GM12878 (cell line): Measurements from ENCODE around the gene TEAD4. TPM values are rescaled to one million over a fixed set of nuclear protein-coding genes. Genes with fewer than 3 reads are reported as not detected.

Experiments
- ATAC-seq: fragments of 200-7000 bp; cut with Tn5 transposase; 3 replicates; pipeline ENCODE4 v1.9.1; 2020; ENCODE audit warnings: mild to moderate bottlenecking, moderate library complexity
- BruUV-seq: library from RNA; stranded (reverse); fragments of 400-500 nt; replicated peaks from 2 replicates; lab custom pipeline; 2021; lab: Mats Ljungman, UMichigan
- CTCF ChIA-PET: fragments of 300-600 bp; sonication (Branson Sonifier 250); formaldehyde crosslinking; extraction: SDS; loops from one replicate; lab custom pipeline; 2021; ENCODE audit warnings: inconsistent platforms; lab: Yijun Ruan, JAX
- POLR2A ChIA-PET: fragments of 350-600 bp; formaldehyde crosslinking; extraction: SDS; loops from one replicate; lab custom pipeline; 2021; ENCODE audit warnings: inconsistent platforms; lab: Charles Lee
- RAD21 ChIA-PET: fragments of 300-600 bp; sonication (Branson Sonifier 250); formaldehyde crosslinking; loops from one replicate; lab custom pipeline; 2023; ENCODE audit warnings: antibody characterized with exemption; ENCODE audit not compliant: unreplicated experiment; lab: Charles Lee
- SMC1A ChIA-PET: fragments of 300-600 bp; sonication (Branson Sonifier 250); formaldehyde crosslinking; loops from one replicate; lab custom pipeline; 2023; ENCODE audit not compliant: unreplicated experiment, uncharacterized antibody; lab: Charles Lee
- DNase-seq: peaks from one replicate; pipeline ENCODE4 v3.0.0-alpha.2; 2011; ENCODE audit warnings: low read depth, low spot score
- FAIRE-seq: peaks from 3 replicates; lab custom pipeline; 2011; peaks lifted over from hg19 to GRCh38; lab: Jason Lieb, UNC
- H2AFZ ChIP-seq: 2 replicates; pipeline ENCODE4 v1.6.0; 2011; ENCODE audit warnings: low read depth, low read length, control low read depth; ENCODE audit not compliant: control insufficient read depth
- H3K27ac ChIP-seq: 2 replicates; pipeline ENCODE4 v1.5.1; 2011; ENCODE audit warnings: control low read depth; ENCODE audit not compliant: control insufficient read depth, insufficient read depth
- H3K27me3 ChIP-seq, 2 experiments: replicated peaks in 1 of 2; 2 replicates each; pipeline versions ENCODE4 v1.6.0 to v1.6.1; 2011; ENCODE audit warnings: low read length in 1 of 2; ENCODE audit not compliant: control insufficient read depth in 2 of 2, insufficient read depth in 2 of 2
- H3K36me3 ChIP-seq, 2 experiments: 2 replicates each; pipeline ENCODE4 v1.5.1; 2011; ENCODE audit warnings: low read length in 1 of 2; ENCODE audit not compliant: control insufficient read depth in 2 of 2, insufficient read depth in 2 of 2
- H3K4me1 ChIP-seq: 2 replicates; pipeline ENCODE4 v1.6.1; 2011; ENCODE audit warnings: mild to moderate bottlenecking, low read length, moderate library complexity, mixed read lengths; ENCODE audit not compliant: control insufficient read depth, insufficient read depth
- H3K4me2 ChIP-seq: 2 replicates; pipeline ENCODE4 v1.6.0; 2011; ENCODE audit warnings: control low read depth; ENCODE audit not compliant: control insufficient read depth, insufficient read depth
- H3K4me3 ChIP-seq: fragments of 200-600 bp; sonication (generic); 2 replicates; pipeline ENCODE4 v1.5.1; 2016
- H3K79me2 ChIP-seq: 2 replicates; pipeline ENCODE4 v1.6.0; 2011; ENCODE audit warnings: low read length; ENCODE audit not compliant: control insufficient read depth, insufficient read depth
- H3K9ac ChIP-seq: 2 replicates; pipeline ENCODE4 v1.8.0; 2011; ENCODE audit warnings: low read length, control low read depth, mixed read lengths; ENCODE audit not compliant: control insufficient read depth, insufficient read depth
- H3K9me3 ChIP-seq: replicated peaks from 3 replicates; pipeline ENCODE4 v1.5.1; 2011; ENCODE audit warnings: mild to moderate bottlenecking, low read length; ENCODE audit not compliant: control insufficient read depth, insufficient read depth
- H4K20me1 ChIP-seq: 2 replicates; pipeline ENCODE4 v1.6.0; 2011; ENCODE audit not compliant: control insufficient read depth, insufficient read depth
- BMI1 ChIP-seq: fragments of 450-650 bp; IDR thresholded peaks from 2 replicates; pipeline ENCODE4 v1.6.1; 2016; ENCODE audit warnings: mild to moderate bottlenecking, moderate library complexity, borderline replicate concordance
- CHD4 ChIP-seq: fragments of 200-600 bp; sonication (generic); IDR thresholded peaks from 2 replicates; pipeline ENCODE4 v1.6.1; 2016; ENCODE audit warnings: mild to moderate bottlenecking
- ETV6 ChIP-seq, 2 experiments: fragments of 450-650 bp in 1 of 2; IDR thresholded peaks in 1 of 2; conservative IDR thresholded peaks in 1 of 2; 2 replicates each; pipeline ENCODE4 v1.6.1; 2014; ENCODE audit warnings: antibody characterized with exemption in 1 of 2, borderline replicate concordance in 1 of 2, low read depth in 1 of 2, mild to moderate bottlenecking in 1 of 2, moderate library complexity in 1 of 2
- HDGF ChIP-seq: fragments of 450-650 bp; IDR thresholded peaks from 2 replicates; pipeline ENCODE4 v1.6.1; 2016; ENCODE audit warnings: antibody characterized with exemption
- IKZF2 ChIP-seq, 2 experiments: fragments of 450-650 bp; IDR thresholded peaks; 2 replicates each; pipeline ENCODE4 v1.6.1; 2017; ENCODE audit warnings: mild to moderate bottlenecking in 2 of 2, moderate library complexity in 2 of 2
- MTA2 ChIP-seq: fragments of 450-650 bp; IDR thresholded peaks from 2 replicates; pipeline ENCODE4 v1.6.1; 2016; ENCODE audit warnings: low read depth, mild to moderate bottlenecking, moderate library complexity
- NR2F1 ChIP-seq: fragments of 450-650 bp; conservative IDR thresholded peaks from 2 replicates; pipeline ENCODE4 v1.6.1; 2017; ENCODE audit warnings: mild to moderate bottlenecking
- PAX5 ChIP-seq: IDR thresholded peaks from 2 replicates; pipeline ENCODE4 v1.6.1; 2011; ENCODE audit warnings: low read depth, low read length, borderline replicate concordance
- POLR2AphosphoS2 ChIP-seq: IDR thresholded peaks from 2 replicates; pipeline ENCODE4 v1.6.1; 2011; ENCODE audit warnings: low read depth, mild to moderate bottlenecking, low read length, improper control_type of control experiment, moderate library complexity
- PRDM15 ChIP-seq: fragments of 450-650 bp; formaldehyde crosslinking; IDR thresholded peaks from 2 replicates; pipeline ENCODE4 v1.4.0; 2020; ENCODE audit warnings: mild to moderate bottlenecking, moderate library complexity
- RAD21 ChIP-seq: IDR thresholded peaks from 2 replicates; pipeline ENCODE4 v1.6.1; 2011; ENCODE audit warnings: mild to moderate bottlenecking, low read depth, low read length, moderate library complexity; ENCODE audit not compliant: insufficient read depth
- SREBF2 ChIP-seq: IDR thresholded peaks from 2 replicates; pipeline ENCODE4 v1.6.1; 2012; ENCODE audit warnings: mild to moderate bottlenecking, low read length
- TCF7 ChIP-seq: IDR thresholded peaks from 2 replicates; pipeline ENCODE4 v1.6.1; 2014; ENCODE audit warnings: antibody characterized with exemption, borderline replicate concordance
- ZBTB4 ChIP-seq: fragments of 450-650 bp; formaldehyde crosslinking; IDR thresholded peaks from 2 replicates; pipeline ENCODE4 v1.4.0; 2022; ENCODE audit warnings: mild to moderate bottlenecking, moderate library complexity
- ZNF24 ChIP-seq: fragments of 450-650 bp; IDR thresholded peaks from 2 replicates; pipeline ENCODE4 v1.6.1; 2017; ENCODE audit warnings: antibody characterized with exemption, mild to moderate bottlenecking
- ZNF384 ChIP-seq: IDR thresholded peaks from 2 replicates; pipeline ENCODE4 v1.6.1; 2012; ENCODE audit warnings: low read depth, mild to moderate bottlenecking, low read length, improper control_type of control experiment, borderline replicate concordance
- WGBS: methylation state at CpG from one replicate; pipeline ENCODE4 v1.1.6; 2016; ENCODE audit warnings: low lambda C conversion rate; ENCODE audit not compliant: insufficient replicate concordance, insufficient coverage; ENCODE audit errors: missing lambda C conversion rate; 5-methylcytosine and 5-hydroxymethylcytosine counted together
- in situ Hi-C: fragments of 300-500 bp; cut with MboI; formaldehyde crosslinking; loops from 9 replicates; pipeline ENCODE4 v1.14.3; 2018; ENCODE audit warnings: mixed read lengths
- intact Hi-C: fragments of 100-400 bp; cut with micrococcal nuclease; formaldehyde crosslinking; loops from one replicate; pipeline ENCODE4 v1.14.2; 2022; ENCODE audit not compliant: unreplicated experiment
- polyA plus RNA-seq, 11 experiments: library from polyadenylated mRNA; depleted of rRNA in 4 of 11; unstranded in 6 of 11; stranded (reverse) in 5 of 11; fragments of >200 nt; fragmentation: Nextera tagmentation in 4 of 11; fragmentation: Illumina TruSeq in 1 of 11; extraction: Ambion mirVana in 4 of 11; extraction: Trizol in 1 of 11; gene quantifications; 1 replicate in 1 of 11; 2 replicates in 10 of 11; pipeline versions ENCODE4 v1.2.1 to v1.2.3, GENCODE V29; 2011 to 2016; ENCODE audit warnings: inconsistent platforms in 2 of 11, missing spikeins in 2 of 11, low read depth in 1 of 11
- total RNA-seq, 4 experiments: library from RNA; depleted of rRNA in 3 of 4; stranded (reverse); fragments of >200 nt in 3 of 4; fragmentation: Illumina TruSeq in 1 of 4; extraction: Trizol in 1 of 4; gene quantifications; 2 replicates each; pipeline versions ENCODE4 v1.2.1 to v1.2.3, GENCODE V29; 2013 to 2021
- TF ChIP-seq, protein P1 (sequence below): IDR thresholded peaks from 2 replicates; pipeline ENCODE4 v1.6.1; 2012; ENCODE audit warnings: low read depth, low read length, improper control_type of control experiment

Gene TEAD4
- total and polyA plus RNA-seq, 10 of the 15 experiments (the other 5 are each of a cell fraction or from before 2014, with no cell fraction given) = 0.04 to 0.68 (median 0.31) TPM; not detected in 4

GRCh38 chr12:3055026-3055703 is 96.0 kb downstream of the TEAD4 start:
- SMC1A ChIA-PET = no interaction called here
- Histone ChIP-seq H4K20me1 (no peaks in the 10 kb centered on the region), H2AFZ (no peak overlapping the region), H3K4me3 (no peak overlapping the region), H3K9me3 (no peaks in the 10 kb centered on the region), H3K4me2 (no peak overlapping the region), H3K27me3 (no peaks in the 10 kb centered on the region; a peak in 1 of 4 replicates), H3K36me3 (no peaks in the 10 kb centered on the region), H3K4me1 (no peaks in the 10 kb centered on the region), H3K79me2 (no peaks in the 10 kb centered on the region), H3K27ac (no peak overlapping the region), H3K9ac (no peak overlapping the region)
- CTCF ChIA-PET = interaction anchor here (1.1 kb wide), 1 partner anchor 13 kb away, joined by 3 read pairs; no protein-coding TSS in a partner anchor
- no peak for DNase-seq
- in situ Hi-C loops (no loop called here), intact Hi-C loops (no loop called here)
- no peak for FAIRE-seq
- no TSS peak for BruUV-seq
- no peak for ATAC-seq
- WGBS = 50% methylated on average over 12 of the region's 12 CpGs
- RAD21 ChIA-PET = no interaction called here
- POLR2A ChIA-PET = interaction anchor here (0.7 kb wide), 1 partner anchor 23 kb away, joined by 3 read pairs; no protein-coding TSS in a partner anchor
- TF ChIP-seq PRDM15 = no peak
- TF ChIP-seq CHD4 = no peak
- TF ChIP-seq ZNF384 = no peak
- TF ChIP-seq ZBTB4 = no peak
- no peak for TF ChIP-seq SREBF2
- TF ChIP-seq TCF7 = no peak
- TF ChIP-seq IKZF2 (IDR thresholded peaks at IDR 0.05) = no peak
- no peak for TF ChIP-seq ZNF24
- no peak for TF ChIP-seq PAX5
- TF ChIP-seq BMI1 = no peak
- no peak for TF ChIP-seq POLR2AphosphoS2
- TF ChIP-seq RAD21 = no peak
- TF ChIP-seq HDGF = no peak
- TF ChIP-seq MTA2 = no peak
- TF ChIP-seq, protein P1, sequence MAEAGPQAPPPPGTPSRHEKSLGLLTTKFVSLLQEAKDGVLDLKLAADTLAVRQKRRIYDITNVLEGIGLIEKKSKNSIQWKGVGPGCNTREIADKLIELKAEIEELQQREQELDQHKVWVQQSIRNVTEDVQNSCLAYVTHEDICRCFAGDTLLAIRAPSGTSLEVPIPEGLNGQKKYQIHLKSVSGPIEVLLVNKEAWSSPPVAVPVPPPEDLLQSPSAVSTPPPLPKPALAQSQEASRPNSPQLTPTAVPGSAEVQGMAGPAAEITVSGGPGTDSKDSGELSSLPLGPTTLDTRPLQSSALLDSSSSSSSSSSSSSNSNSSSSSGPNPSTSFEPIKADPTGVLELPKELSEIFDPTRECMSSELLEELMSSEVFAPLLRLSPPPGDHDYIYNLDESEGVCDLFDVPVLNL = no peak
- no peak for TF ChIP-seq ETV6 (conservative IDR thresholded peaks at IDR 0.05 in 1 of 2, IDR thresholded peaks at IDR 0.05 in 1 of 2; ENCODE audit: borderline replicate concordance in 1 of 2, low read depth in 1 of 2)
- TF ChIP-seq NR2F1 = no peak
